GM12878 (cell line): ENCODE results near the gene SYTL1. TPM values are rescaled to one million over a fixed set of nuclear protein-coding genes. Genes with fewer than 3 reads are reported as not detected.

ENCODE experiments used
- ATAC-seq: fragments of 200-7000 bp; cut with Tn5 transposase; 3 replicates; pipeline ENCODE4 v1.9.1; 2020; ENCODE audit warnings: mild to moderate bottlenecking, moderate library complexity
- BruUV-seq: library from RNA; stranded (reverse); fragments of 400-500 nt; replicated peaks from 2 replicates; lab custom pipeline; 2021; lab: Mats Ljungman, UMichigan
- CTCF ChIA-PET: fragments of 300-600 bp; sonication (Branson Sonifier 250); formaldehyde crosslinking; extraction: SDS; loops from one replicate; lab custom pipeline; 2021; ENCODE audit warnings: inconsistent platforms; lab: Yijun Ruan, JAX
- POLR2A ChIA-PET: fragments of 350-600 bp; formaldehyde crosslinking; extraction: SDS; loops from one replicate; lab custom pipeline; 2021; ENCODE audit warnings: inconsistent platforms; lab: Charles Lee
- RAD21 ChIA-PET: fragments of 300-600 bp; sonication (Branson Sonifier 250); formaldehyde crosslinking; loops from one replicate; lab custom pipeline; 2023; ENCODE audit warnings: antibody characterized with exemption; ENCODE audit not compliant: unreplicated experiment; lab: Charles Lee
- SMC1A ChIA-PET: fragments of 300-600 bp; sonication (Branson Sonifier 250); formaldehyde crosslinking; loops from one replicate; lab custom pipeline; 2023; ENCODE audit not compliant: unreplicated experiment, uncharacterized antibody; lab: Charles Lee
- DNase-seq: peaks from one replicate; pipeline ENCODE4 v3.0.0-alpha.2; 2011; ENCODE audit warnings: low read depth, low spot score
- FAIRE-seq: peaks from 3 replicates; lab custom pipeline; 2011; peaks lifted over from hg19 to GRCh38; lab: Jason Lieb, UNC
- H2AFZ ChIP-seq: 2 replicates; pipeline ENCODE4 v1.6.0; 2011; ENCODE audit warnings: low read depth, low read length, control low read depth; ENCODE audit not compliant: control insufficient read depth
- H3K27ac ChIP-seq: 2 replicates; pipeline ENCODE4 v1.5.1; 2011; ENCODE audit warnings: control low read depth; ENCODE audit not compliant: control insufficient read depth, insufficient read depth
- H3K27me3 ChIP-seq, 2 experiments: replicated peaks in 1 of 2; 2 replicates each; pipeline versions ENCODE4 v1.6.0 to v1.6.1; 2011; ENCODE audit warnings: low read length in 1 of 2; ENCODE audit not compliant: control insufficient read depth in 2 of 2, insufficient read depth in 2 of 2
- H3K36me3 ChIP-seq, 2 experiments: 2 replicates each; pipeline ENCODE4 v1.5.1; 2011; ENCODE audit warnings: low read length in 1 of 2; ENCODE audit not compliant: control insufficient read depth in 2 of 2, insufficient read depth in 2 of 2
- H3K4me1 ChIP-seq: 2 replicates; pipeline ENCODE4 v1.6.1; 2011; ENCODE audit warnings: mild to moderate bottlenecking, low read length, moderate library complexity, mixed read lengths; ENCODE audit not compliant: control insufficient read depth, insufficient read depth
- H3K4me2 ChIP-seq: 2 replicates; pipeline ENCODE4 v1.6.0; 2011; ENCODE audit warnings: control low read depth; ENCODE audit not compliant: control insufficient read depth, insufficient read depth
- H3K4me3 ChIP-seq: fragments of 200-600 bp; sonication (generic); 2 replicates; pipeline ENCODE4 v1.5.1; 2016
- H3K79me2 ChIP-seq: 2 replicates; pipeline ENCODE4 v1.6.0; 2011; ENCODE audit warnings: low read length; ENCODE audit not compliant: control insufficient read depth, insufficient read depth
- H3K9ac ChIP-seq: 2 replicates; pipeline ENCODE4 v1.8.0; 2011; ENCODE audit warnings: low read length, control low read depth, mixed read lengths; ENCODE audit not compliant: control insufficient read depth, insufficient read depth
- H3K9me3 ChIP-seq: replicated peaks from 3 replicates; pipeline ENCODE4 v1.5.1; 2011; ENCODE audit warnings: mild to moderate bottlenecking, low read length; ENCODE audit not compliant: control insufficient read depth, insufficient read depth
- H4K20me1 ChIP-seq: 2 replicates; pipeline ENCODE4 v1.6.0; 2011; ENCODE audit not compliant: control insufficient read depth, insufficient read depth
- ATF2 ChIP-seq: IDR thresholded peaks from 2 replicates; pipeline ENCODE4 v1.6.1; 2012; ENCODE audit warnings: low read length, inconsistent platforms
- BRCA1 ChIP-seq: IDR thresholded peaks from 2 replicates; pipeline ENCODE4 v1.6.1; 2011; ENCODE audit warnings: low read depth, low read length, improper control_type of control experiment
- EGR1 ChIP-seq, 2 experiments: IDR thresholded peaks; 1 replicate in 1 of 2; 2 replicates in 1 of 2; pipeline ENCODE4 v1.6.1; 2011 to 2012; ENCODE audit warnings: low read depth in 2 of 2, low read length in 2 of 2, borderline replicate concordance in 1 of 2, mild to moderate bottlenecking in 1 of 2, moderate library complexity in 1 of 2
- HCFC1 ChIP-seq: fragments of 150-350 bp; IDR thresholded peaks from 2 replicates; pipeline ENCODE4 v1.6.1; 2014; ENCODE audit warnings: low read length
- HDGF ChIP-seq: fragments of 450-650 bp; IDR thresholded peaks from 2 replicates; pipeline ENCODE4 v1.6.1; 2016; ENCODE audit warnings: antibody characterized with exemption
- IRF3 ChIP-seq: fragments of 450-650 bp; IDR thresholded peaks from 2 replicates; pipeline ENCODE4 v1.6.1; 2014; ENCODE audit warnings: mild to moderate bottlenecking
- NR2C2 ChIP-seq: IDR thresholded peaks from 2 replicates; pipeline ENCODE4 v1.6.1; 2011; ENCODE audit warnings: borderline replicate concordance, low read depth; ENCODE audit not compliant: control insufficient read depth, insufficient read length
- TARDBP ChIP-seq: IDR thresholded peaks from 2 replicates; pipeline ENCODE4 v1.6.1; 2016; ENCODE audit warnings: borderline replicate concordance
- TCF7 ChIP-seq: IDR thresholded peaks from 2 replicates; pipeline ENCODE4 v1.6.1; 2014; ENCODE audit warnings: antibody characterized with exemption, borderline replicate concordance
- ZNF24 ChIP-seq: fragments of 450-650 bp; IDR thresholded peaks from 2 replicates; pipeline ENCODE4 v1.6.1; 2017; ENCODE audit warnings: antibody characterized with exemption, mild to moderate bottlenecking
- WGBS: methylation state at CpG from one replicate; pipeline ENCODE4 v1.1.6; 2016; ENCODE audit warnings: low lambda C conversion rate; ENCODE audit not compliant: insufficient replicate concordance, insufficient coverage; ENCODE audit errors: missing lambda C conversion rate; 5-methylcytosine and 5-hydroxymethylcytosine counted together
- in situ Hi-C: fragments of 300-500 bp; cut with MboI; formaldehyde crosslinking; loops from 9 replicates; pipeline ENCODE4 v1.14.3; 2018; ENCODE audit warnings: mixed read lengths
- intact Hi-C: fragments of 100-400 bp; cut with micrococcal nuclease; formaldehyde crosslinking; loops from one replicate; pipeline ENCODE4 v1.14.2; 2022; ENCODE audit not compliant: unreplicated experiment
- polyA plus RNA-seq, 11 experiments: library from polyadenylated mRNA; depleted of rRNA in 4 of 11; unstranded in 6 of 11; stranded (reverse) in 5 of 11; fragments of >200 nt; fragmentation: Nextera tagmentation in 4 of 11; fragmentation: Illumina TruSeq in 1 of 11; extraction: Ambion mirVana in 4 of 11; extraction: Trizol in 1 of 11; gene quantifications; 1 replicate in 1 of 11; 2 replicates in 10 of 11; pipeline versions ENCODE4 v1.2.1 to v1.2.3, GENCODE V29; 2011 to 2016; ENCODE audit warnings: inconsistent platforms in 2 of 11, missing spikeins in 2 of 11, low read depth in 1 of 11
- total RNA-seq, 4 experiments: library from RNA; depleted of rRNA in 3 of 4; stranded (reverse); fragments of >200 nt in 3 of 4; fragmentation: Illumina TruSeq in 1 of 4; extraction: Trizol in 1 of 4; gene quantifications; 2 replicates each; pipeline versions ENCODE4 v1.2.1 to v1.2.3, GENCODE V29; 2013 to 2021
- TF ChIP-seq, protein P1 (sequence below): IDR thresholded peaks from 2 replicates; pipeline ENCODE4 v1.6.1; 2012; ENCODE audit warnings: low read depth, low read length, improper control_type of control experiment

SYTL1 gene
- total and polyA plus RNA-seq, 10 of the 15 experiments (the other 5 are each of a cell fraction or from before 2014, with no cell fraction given) = 0.72 to 45.6 (median 14.8) TPM

DNA sequence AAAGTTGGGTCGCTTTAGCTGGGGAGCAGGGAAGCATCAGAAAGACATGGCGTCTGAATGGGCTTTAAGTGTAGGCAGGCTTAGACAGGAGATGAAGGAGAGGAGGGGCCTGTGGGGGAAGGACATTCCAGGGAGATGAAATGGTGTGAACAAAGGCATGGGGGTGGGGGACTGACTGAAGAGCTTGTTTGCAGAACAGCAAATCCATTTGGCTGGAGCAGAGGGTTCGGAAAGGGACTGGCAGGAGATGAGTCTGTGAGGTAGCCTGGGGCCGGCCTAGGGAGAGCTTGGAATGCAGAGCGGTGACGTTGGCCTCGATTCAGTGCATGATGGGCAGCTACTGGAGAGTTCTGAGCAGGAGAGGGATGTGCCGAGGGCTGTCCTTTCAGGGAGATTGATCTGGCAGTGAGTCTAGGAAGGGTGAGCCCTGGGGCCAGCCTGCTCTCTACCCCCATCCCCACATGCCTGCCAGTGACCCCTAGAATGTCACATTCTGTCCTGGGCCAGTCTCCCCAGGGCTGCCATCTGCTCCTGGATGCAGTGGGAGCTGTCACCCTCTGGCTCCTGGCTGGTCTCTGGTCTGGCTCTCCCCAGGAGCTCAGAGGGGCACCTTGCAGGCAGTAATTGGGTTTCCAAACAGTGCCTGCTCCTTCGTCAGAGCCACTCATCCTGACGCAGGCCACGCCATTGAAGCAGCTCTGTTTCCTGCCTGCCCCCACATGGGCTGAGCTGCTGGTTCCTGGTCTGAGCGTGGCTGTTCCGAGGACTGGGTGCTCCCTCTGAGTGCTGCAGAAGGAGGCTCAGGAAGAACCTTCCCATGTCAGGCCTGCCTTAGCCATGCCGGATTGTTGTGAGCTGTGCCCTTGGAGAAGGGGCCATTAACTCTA, 42.2 kb upstream of the SYTL1 start:
- H3K4me1 ChIP-seq = peaks cover 5% of the 10 kb centered on the region
- in situ Hi-C loops = loop anchor here (5.0 kb wide), 3 partner anchors 93 to 363 kb away; partner anchors contain the start of gene GPR3
- DNase-seq = no peak
- no peak overlapping the region for H3K4me3 ChIP-seq
- TF ChIP-seq, protein P1, sequence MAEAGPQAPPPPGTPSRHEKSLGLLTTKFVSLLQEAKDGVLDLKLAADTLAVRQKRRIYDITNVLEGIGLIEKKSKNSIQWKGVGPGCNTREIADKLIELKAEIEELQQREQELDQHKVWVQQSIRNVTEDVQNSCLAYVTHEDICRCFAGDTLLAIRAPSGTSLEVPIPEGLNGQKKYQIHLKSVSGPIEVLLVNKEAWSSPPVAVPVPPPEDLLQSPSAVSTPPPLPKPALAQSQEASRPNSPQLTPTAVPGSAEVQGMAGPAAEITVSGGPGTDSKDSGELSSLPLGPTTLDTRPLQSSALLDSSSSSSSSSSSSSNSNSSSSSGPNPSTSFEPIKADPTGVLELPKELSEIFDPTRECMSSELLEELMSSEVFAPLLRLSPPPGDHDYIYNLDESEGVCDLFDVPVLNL = no peak
- no peak for TF ChIP-seq TARDBP
- TF ChIP-seq EGR1 (IDR thresholded peaks at IDR 0.05; ENCODE audit: borderline replicate concordance in 1 of 2, low read depth in 2 of 2, low read length in 2 of 2) = no peak
- TF ChIP-seq IRF3 = no peak
- no peak for TF ChIP-seq ZNF24
- TF ChIP-seq NR2C2 = no peak
- no peak for TF ChIP-seq HDGF
- no peak for TF ChIP-seq ATF2
- TF ChIP-seq HCFC1 = no peak
- no peak for TF ChIP-seq TCF7
- TF ChIP-seq BRCA1 = no peak
- TF ChIP-seq, all 136 proteins: peak for 0
- intact Hi-C loops = loop anchor here (2.0 kb wide), 2 partner anchors 305 to 363 kb away; partner anchors contain the start of gene AHDC1
- POLR2A ChIA-PET = interaction anchor here (1.4 kb wide), 1 partner anchor 66 kb away, joined by 4 read pairs; no protein-coding TSS in a partner anchor
- H4K20me1 ChIP-seq = no peaks in the 10 kb centered on the region
- SMC1A ChIA-PET = interaction anchor here (0.7 to 5.5 kb wide), 10 partner anchors 10 to 307 kb away, joined by 3 to 54 read pairs (median 4); no protein-coding TSS in a partner anchor
- RAD21 ChIA-PET = interaction anchor here (1.3 to 7.5 kb wide), 11 partner anchors 58 to 307 kb away, joined by 3 to 103 read pairs (median 8); no protein-coding TSS in a partner anchor
- CTCF ChIA-PET = interaction anchor here (0.6 to 13.1 kb wide), 34 partner anchors 8 to 474 kb away, joined by 3 to 265 read pairs (median 5); partner anchors contain the start of genes AHDC1, CD164L2, GPR3 and MAP3K6
- WGBS = 77% methylated on average over 14 of the region's 14 CpGs
- H3K36me3 ChIP-seq = peaks cover 4 to 8% of the 10 kb centered on the region in 2 experiments; a peak in 3 of 4 replicates
- no peak overlapping the region for H2AFZ ChIP-seq
- H3K79me2 ChIP-seq = no peaks in the 10 kb centered on the region
- H3K9me3 ChIP-seq = no peaks in the 10 kb centered on the region
- H3K9ac ChIP-seq = no peak overlapping the region
- H3K27me3 ChIP-seq = no peaks in the 10 kb centered on the region
- ATAC-seq (no peak), FAIRE-seq (no peak)
- H3K4me2 ChIP-seq = no peak overlapping the region
- no TSS peak for BruUV-seq
- H3K27ac ChIP-seq = no peak overlapping the region
